PFSK-1 (cell line): ENCODE results near the gene NKAIN2.

Experiments used
- FOXP2 ChIP-seq: optimal IDR thresholded peaks from 2 replicates; pipeline ENCODE3; 2011; ENCODE audit warnings: borderline replicate concordance, control low read depth, inconsistent platforms; ENCODE audit not compliant: insufficient read depth; ENCODE audit errors: extremely low read length, extremely low read depth
- POLR2AphosphoS5 ChIP-seq: IDR thresholded peaks from 2 replicates; pipeline ENCODE4 v1.6.1; 2012; ENCODE audit warnings: low read depth, mild to moderate bottlenecking, control low read depth, low read length, moderate library complexity
- SIN3A ChIP-seq: IDR thresholded peaks from 2 replicates; pipeline ENCODE4 v1.6.1; 2012; ENCODE audit warnings: mild to moderate bottlenecking, low read length, moderate library complexity, borderline replicate concordance; ENCODE audit not compliant: insufficient read depth
- TAF1 ChIP-seq: IDR thresholded peaks from 2 replicates; pipeline ENCODE4 v1.6.1; 2012; ENCODE audit warnings: low read length, control low read depth, borderline replicate concordance; ENCODE audit not compliant: insufficient read depth
- TF ChIP-seq, protein P1 (sequence below), 2 experiments: IDR thresholded peaks; 2 replicates each; pipeline versions ENCODE4 v1.6.1 to v1.8.0; 2011 to 2012; ENCODE audit warnings: low read depth in 2 of 2, low read length in 2 of 2, control low read depth in 1 of 2, inconsistent platforms in 1 of 2, mild to moderate bottlenecking in 1 of 2, moderate library complexity in 1 of 2; ENCODE audit not compliant: insufficient read depth in 1 of 2

The NKAIN2 gene

DNA sequence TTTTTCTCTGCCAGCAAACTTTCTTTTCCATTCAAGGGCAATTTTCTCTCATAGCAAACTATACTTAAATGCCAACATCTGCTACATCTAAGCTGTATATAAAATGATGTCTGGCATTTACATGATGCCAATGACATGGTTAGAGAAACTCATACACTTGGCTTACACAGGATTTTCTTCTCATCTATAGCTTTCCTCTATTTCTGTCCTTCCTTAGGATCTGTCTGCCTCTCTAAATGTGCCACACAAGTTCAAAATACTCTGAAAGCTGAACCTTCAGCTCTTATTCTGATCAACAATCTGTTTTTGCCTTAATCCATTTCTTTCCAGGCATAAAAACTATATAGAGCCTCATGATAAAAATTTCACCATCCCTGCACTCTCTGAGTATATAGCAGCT lies 867.7 kb downstream of the NKAIN2 start:
- no peak for TF ChIP-seq SIN3A
- TF ChIP-seq, protein P1, sequence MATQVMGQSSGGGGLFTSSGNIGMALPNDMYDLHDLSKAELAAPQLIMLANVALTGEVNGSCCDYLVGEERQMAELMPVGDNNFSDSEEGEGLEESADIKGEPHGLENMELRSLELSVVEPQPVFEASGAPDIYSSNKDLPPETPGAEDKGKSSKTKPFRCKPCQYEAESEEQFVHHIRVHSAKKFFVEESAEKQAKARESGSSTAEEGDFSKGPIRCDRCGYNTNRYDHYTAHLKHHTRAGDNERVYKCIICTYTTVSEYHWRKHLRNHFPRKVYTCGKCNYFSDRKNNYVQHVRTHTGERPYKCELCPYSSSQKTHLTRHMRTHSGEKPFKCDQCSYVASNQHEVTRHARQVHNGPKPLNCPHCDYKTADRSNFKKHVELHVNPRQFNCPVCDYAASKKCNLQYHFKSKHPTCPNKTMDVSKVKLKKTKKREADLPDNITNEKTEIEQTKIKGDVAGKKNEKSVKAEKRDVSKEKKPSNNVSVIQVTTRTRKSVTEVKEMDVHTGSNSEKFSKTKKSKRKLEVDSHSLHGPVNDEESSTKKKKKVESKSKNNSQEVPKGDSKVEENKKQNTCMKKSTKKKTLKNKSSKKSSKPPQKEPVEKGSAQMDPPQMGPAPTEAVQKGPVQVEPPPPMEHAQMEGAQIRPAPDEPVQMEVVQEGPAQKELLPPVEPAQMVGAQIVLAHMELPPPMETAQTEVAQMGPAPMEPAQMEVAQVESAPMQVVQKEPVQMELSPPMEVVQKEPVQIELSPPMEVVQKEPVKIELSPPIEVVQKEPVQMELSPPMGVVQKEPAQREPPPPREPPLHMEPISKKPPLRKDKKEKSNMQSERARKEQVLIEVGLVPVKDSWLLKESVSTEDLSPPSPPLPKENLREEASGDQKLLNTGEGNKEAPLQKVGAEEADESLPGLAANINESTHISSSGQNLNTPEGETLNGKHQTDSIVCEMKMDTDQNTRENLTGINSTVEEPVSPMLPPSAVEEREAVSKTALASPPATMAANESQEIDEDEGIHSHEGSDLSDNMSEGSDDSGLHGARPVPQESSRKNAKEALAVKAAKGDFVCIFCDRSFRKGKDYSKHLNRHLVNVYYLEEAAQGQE (IDR thresholded peaks at IDR 0.05; ENCODE audit: insufficient read depth in 1 of 2, low read depth in 2 of 2, low read length in 2 of 2) = no peak
- TF ChIP-seq FOXP2 = no peak
- no peak for TF ChIP-seq POLR2AphosphoS5
- no peak for TF ChIP-seq TAF1

DNA sequence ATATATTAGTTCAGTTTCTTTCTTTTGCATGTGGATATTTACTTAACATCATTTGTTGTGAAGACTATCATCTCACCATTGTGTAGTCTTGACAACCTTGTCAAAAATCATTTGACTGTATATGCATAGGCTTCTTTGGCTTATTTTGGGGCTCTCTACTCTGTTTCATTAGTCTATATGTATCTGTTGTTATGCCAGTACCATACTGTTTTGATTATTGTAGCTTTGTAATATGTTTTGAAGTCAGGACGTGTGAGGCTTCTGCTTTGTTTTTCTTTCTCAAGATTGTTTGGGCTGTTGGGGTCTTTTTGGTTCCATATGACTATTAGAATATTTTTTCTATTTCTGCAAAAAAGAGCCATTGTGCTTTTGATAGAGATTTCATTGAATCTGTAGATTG lies 870.4 kb downstream of the NKAIN2 start:
- TF ChIP-seq POLR2AphosphoS5 (no peak), SIN3A (no peak), FOXP2 (no peak), TAF1 (no peak)
- TF ChIP-seq, protein P1 (IDR thresholded peaks at IDR 0.05; ENCODE audit: insufficient read depth in 1 of 2, low read depth in 2 of 2, low read length in 2 of 2) = no peak

GRCh38 chr6:124676033-124676432 lies 872.4 kb downstream of the NKAIN2 start:
- TF ChIP-seq FOXP2 = no peak
- TF ChIP-seq, protein P1 (IDR thresholded peaks at IDR 0.05; ENCODE audit: insufficient read depth in 1 of 2, low read depth in 2 of 2, low read length in 2 of 2) = no peak
- TF ChIP-seq SIN3A = no peak
- TF ChIP-seq TAF1 = no peak
- TF ChIP-seq POLR2AphosphoS5 = no peak

DNA sequence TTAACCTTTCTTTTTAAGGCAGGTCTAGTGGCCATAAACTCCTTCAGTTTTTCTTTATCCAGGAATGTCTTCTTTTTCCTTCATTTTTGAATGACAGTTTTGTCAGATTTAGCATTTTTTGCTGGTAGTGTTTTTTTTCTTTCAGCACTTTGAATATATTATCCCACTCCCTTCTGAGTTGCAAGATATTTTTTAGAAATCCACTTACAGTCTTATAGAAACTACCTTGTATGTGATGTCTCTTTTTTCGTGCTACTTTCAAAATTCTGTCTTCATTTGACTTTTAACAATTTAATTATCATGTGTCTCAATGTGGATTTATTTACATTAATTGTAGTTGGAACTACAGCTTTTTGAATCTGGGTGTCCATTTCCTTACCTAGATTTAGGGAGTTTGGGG lies 874.2 kb downstream of the NKAIN2 start:
- no peak for TF ChIP-seq FOXP2
- TF ChIP-seq SIN3A = no peak
- TF ChIP-seq, protein P1 (IDR thresholded peaks at IDR 0.05; ENCODE audit: insufficient read depth in 1 of 2, low read depth in 2 of 2, low read length in 2 of 2) = no peak
- TF ChIP-seq TAF1 = no peak
- TF ChIP-seq POLR2AphosphoS5 = no peak

DNA sequence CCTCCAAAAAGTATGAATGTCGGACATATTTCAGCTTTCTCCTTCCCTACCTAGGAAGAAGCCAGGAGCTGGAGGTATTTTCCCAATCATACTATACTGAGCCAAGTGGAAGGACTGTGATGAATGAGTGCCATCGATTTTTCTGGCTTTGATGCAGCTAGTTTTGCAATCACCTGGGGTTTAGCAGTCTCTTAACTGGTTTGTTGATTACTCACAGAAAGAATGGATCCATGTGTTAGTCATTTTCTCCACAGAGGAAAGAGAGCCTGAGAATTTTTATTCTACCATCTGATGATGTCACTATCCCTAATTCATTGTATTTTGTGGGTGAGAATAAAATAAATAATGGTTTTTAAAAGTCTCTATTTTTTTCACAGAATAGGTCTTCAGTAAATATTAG lies 875.7 kb downstream of the NKAIN2 start:
- TF ChIP-seq FOXP2 (no peak), POLR2AphosphoS5 (no peak), TAF1 (no peak), SIN3A (no peak)
- TF ChIP-seq, protein P1 (IDR thresholded peaks at IDR 0.05; ENCODE audit: insufficient read depth in 1 of 2, low read depth in 2 of 2, low read length in 2 of 2) = no peak
